HG03108 (cell line): ENCODE measurements around the gene C1QC.

Experiments used
- ATAC-seq: cut with Tn5 transposase; IDR thresholded peaks from one replicate; pipeline ENCODE4 v1.9.1; 2021; ENCODE audit warnings: moderate library complexity; ENCODE audit not compliant: unreplicated experiment

The C1QC gene

DNA sequence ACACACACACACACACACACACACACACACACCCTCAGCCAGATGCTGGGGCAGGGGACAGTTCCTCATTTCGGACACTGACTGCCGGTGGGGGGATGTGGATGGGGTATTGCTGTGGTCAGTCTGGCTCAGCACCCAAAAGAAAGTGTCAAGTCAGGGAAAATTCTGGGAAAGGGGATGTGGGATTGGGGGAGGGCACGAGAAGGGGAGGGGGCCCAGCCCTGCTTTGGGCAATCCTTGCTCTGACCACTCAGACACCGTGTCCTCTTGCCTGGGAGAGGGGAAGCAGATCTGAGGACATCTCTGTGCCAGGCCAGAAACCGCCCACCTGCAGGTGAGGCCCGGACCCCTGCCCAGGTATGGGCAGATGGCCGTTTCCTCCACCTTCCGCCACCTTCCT is at the start of gene C1QC:
Gene C1QC, plus strand, starts transcription at position 253 of the 400 bp plus-strand sequence. CDS start 391 bp downstream, outside the sequence.
- ATAC-seq: no peak

DNA sequence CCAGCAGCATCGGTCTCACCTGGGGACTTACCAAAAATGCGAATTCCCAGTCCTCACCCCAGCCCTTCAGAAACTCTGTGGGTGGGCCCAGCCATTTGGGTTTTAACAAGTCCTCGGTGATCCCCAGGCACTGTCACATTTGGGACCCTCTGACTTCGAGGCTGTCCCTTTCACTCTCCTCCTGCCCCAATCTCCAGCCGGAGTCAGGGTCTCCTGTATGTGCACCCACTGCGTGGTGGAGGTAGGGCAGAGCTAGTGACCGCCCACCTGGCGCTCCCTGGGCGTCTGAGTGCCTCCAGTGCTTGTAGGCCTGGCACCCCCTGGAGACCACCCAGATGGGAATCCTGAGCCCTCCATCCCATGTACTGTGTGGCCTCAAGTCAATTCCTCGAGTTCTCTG is 49.0 kb upstream of the C1QC start:
- no peak for ATAC-seq

DNA sequence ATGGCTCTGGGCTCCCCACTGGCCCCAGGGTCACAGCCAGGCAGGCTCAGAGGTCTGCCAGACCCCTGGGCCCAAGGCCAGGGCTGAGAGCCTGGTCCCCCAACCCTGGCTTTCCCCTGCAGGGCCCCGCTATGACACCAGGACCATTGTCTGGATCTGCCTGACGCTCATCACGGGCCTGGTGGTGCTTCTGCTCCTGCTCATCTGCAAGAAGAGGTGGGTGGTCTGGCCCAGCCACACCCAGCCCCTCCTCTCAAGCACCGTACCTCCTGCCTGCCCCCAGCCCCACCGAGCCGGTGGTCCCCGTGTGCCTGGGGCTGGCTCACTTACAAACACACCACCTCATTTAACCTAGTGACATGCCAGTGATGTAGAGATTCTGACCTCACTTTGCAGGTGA is 48.3 kb upstream of the C1QC start:
- ATAC-seq: no peak

DNA sequence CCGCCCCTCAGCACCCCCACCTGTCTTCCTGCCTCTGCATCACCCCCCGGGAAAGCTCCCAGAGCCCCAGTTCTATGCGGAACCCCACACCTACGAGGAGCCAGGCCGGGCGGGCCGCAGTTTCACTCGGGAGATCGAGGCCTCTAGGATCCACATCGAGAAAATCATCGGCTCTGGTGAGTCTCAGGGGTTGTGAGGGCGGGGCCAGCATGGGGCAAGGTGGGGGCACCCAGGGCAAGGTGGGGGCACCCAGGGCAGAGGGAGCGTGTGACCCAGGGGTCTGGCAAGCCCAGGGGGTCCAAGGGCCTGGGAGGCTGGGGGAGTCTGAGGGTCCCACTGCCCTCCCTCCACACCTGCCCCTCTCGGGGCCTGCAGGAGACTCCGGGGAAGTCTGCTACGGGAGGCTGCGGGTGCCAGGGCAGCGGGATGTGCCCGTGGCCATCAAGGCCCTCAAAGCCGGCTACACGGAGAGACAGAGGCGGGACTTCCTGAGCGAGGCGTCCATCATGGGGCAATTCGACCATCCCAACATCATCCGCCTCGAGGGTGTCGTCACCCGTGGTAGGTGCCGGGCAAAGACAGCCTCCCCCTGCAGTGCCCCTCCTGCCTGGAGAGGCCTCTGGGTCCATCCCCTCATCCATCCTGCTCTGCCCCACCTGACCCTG is 46.0 kb upstream of the C1QC start:
- no peak for ATAC-seq

DNA sequence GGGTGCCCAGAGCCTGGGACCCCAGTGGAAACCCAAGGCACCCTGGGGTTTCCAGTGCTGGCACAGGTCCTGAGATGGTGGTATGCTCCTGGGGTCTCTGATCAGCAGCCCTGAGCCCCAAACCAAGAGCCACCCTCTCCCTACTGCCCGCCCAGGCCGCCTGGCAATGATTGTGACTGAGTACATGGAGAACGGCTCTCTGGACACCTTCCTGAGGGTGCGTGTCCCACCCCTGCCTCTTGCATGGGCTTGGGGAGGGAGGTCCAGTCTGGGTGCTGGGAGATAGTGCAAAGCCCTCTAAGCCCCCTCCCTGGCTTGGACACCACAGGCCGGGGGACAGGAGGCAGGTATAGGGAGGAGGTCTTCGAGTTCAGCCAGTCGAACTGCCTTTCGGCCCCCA is 45.4 kb upstream of the C1QC start:
- no peak for ATAC-seq

DNA sequence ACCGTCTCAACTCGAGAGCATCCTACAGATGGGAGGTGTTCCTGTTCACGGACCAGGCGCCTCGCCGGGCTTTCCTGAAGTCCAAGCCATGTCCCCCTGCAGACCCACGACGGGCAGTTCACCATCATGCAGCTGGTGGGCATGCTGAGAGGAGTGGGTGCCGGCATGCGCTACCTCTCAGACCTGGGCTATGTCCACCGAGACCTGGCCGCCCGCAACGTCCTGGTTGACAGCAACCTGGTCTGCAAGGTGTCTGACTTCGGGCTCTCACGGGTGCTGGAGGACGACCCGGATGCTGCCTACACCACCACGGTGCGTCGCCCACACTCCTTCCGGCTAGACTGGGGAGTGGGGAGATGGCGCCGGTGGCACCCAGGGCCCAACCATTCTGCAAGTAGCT is 44.7 kb upstream of the C1QC start:
- ATAC-seq: no peak

DNA sequence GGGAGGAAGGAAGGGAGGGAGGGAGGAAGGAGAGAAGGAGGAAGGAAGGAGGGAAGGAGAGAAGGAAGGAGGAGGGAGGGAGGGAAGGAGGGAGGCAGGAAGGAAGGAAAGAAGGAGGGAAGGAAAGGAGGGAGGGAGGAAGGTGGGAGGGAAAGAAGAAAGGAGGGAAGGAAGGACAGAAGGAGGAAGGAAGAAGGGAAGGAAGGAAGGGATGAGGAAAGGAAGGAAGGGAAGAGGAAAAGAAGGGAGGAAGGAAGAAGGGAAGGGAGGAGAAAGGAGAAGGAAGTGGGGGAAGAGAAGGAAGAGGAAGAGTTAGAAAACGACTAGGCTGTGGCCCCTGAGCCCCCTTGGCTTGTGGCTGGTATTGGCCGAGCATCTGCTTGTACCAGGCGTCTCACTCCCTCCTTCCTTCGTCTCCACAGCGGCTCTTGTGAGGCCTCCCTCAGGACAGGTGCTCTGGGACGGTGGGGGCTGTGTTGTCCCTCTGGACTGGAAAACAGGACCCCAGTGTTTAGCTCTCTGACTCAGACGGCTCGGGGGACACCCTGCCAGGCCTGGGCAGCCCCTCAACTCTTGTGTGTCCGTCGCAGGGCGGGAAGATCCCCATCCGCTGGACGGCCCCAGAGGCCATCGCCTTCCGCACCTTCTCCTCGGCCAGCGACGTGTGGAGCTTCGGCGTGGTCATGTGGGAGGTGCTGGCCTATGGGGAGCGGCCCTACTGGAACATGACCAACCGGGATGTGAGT is 43.2 kb upstream of the C1QC start:
- ATAC-seq: no peak

DNA sequence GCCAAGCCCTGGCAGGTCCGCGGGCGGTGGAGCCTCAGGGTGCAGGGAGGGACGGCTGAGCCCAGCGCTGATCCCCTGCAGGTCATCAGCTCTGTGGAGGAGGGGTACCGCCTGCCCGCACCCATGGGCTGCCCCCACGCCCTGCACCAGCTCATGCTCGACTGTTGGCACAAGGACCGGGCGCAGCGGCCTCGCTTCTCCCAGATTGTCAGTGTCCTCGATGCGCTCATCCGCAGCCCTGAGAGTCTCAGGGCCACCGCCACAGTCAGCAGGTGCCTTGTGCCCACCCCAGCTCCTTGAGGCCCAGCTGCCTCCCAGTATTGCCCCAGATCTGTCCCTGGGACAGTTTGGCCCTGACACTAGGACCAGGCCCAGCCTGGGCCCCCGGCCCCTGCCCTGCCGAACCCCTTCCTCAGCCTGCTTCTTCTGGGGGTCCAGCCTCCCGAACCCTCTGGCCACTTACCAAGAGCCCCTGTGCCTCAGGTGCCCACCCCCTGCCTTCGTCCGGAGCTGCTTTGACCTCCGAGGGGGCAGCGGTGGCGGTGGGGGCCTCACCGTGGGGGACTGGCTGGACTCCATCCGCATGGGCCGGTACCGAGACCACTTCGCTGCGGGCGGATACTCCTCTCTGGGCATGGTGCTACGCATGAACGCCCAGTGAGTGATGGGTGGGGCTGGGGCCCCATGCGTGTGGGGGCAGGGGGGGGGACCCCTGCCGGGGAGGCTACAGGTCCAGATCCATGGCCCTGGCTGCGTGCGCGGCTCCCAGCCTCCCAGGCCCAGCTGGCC is 42.4 kb upstream of the C1QC start:
- ATAC-seq: no peak

DNA sequence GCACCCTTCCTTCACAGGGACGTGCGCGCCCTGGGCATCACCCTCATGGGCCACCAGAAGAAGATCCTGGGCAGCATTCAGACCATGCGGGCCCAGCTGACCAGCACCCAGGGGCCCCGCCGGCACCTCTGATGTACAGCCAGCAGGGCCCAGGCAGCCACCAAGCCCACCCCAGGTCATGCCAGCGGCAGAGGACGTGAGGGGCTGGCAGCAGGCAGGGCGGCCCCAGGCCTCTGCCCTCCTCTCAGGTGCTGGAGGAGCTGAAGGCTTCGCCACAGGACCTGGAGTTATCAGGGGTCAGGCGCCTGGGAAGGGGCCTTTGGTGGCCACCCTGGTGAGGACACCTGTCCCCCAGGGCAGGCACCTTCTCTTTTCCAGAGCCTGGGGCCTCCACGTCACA is 41.8 kb upstream of the C1QC start:
- no peak for ATAC-seq

DNA sequence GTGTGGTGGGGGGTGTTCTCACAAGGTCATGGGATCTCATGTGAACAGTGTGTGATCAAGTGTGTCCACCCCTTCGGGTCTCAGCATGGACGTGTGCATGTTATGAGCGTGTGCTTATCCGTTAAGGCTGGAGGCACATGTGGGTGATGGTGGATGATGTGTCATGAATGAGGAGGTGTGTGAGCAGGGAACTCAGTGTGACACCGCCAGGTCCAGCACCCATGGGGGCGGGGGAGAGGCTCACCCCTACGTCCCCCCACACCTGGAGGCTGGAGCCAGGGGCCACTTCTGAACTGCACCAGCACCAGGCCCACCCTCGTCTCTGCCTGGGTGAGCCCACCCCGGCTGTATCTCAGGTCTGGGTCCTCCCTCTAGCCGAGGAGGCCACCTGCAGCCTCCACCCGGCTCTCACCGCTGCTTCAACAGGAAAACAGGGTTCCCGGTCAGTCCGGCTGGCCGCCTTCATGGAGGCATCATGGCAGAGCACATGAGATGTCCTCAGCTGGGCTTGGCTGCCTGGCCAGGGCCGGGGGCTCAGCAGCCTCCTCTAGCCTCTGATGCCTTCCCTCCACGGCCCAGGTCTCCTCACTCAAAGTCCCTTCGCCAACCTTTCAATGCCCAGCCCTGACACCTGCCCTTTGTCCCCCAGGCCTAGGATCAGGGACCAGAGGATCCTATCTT is 41.2 kb upstream of the C1QC start:
- ATAC-seq: no peak

DNA sequence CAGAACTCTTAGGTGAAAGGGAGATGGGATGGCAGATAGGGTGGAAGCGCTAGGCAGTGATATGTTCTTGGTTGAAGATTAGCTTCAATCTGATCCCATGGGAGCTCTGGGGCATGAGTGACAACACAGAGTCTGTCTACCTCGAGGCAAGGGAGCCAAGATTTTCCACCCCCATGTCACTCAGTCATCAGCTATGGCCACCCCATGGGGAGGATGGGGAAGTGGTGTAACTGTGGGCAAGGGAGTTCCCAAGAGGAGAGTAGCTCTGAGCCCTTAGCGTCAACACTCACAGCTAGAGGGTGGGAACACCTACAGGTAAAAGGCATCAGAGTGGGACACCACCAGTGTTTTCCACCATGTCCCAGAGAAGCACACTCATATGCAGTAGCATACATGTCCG is 37.3 kb upstream of the C1QC start:
- no peak for ATAC-seq

DNA sequence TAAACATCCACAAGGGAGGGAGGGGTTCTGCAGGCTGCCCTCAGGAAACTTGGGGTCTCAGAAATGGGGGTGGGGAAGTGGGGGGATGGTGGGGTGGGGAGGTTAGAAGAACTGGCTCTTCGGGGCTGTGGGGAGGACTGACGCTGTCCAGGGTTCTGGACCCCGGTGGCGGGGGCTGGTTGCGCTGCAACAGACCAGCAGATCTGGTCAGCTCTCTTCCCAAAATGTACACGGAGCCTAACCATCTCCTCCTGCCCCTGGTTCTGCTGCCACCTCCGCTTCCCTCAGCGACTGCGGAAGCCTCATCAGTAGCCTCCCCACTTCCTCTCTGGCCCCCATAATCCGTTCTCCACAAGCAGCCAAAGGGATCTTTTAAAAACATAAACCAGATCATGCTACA is 36.3 kb upstream of the C1QC start:
- no peak for ATAC-seq

DNA sequence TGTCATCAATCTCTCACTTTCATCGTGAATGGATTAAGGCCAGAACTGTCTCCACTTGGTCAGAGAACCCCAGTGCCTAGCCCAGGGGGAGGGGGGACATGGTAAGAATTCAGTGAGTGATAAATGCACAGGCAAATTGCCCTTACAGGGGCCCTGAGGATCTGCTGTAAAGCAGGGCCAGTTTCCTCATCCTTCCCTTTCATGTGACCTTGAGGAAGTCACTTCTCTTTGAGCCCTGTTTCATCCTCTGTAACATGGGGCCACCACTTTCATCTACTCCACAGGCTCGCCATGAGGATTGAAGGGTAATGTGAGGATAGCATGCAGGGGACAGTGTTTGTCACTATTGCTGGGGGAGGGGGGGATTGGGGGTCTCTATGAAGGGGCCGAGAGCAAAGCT is 35.1 kb upstream of the C1QC start:
- no peak for ATAC-seq

DNA sequence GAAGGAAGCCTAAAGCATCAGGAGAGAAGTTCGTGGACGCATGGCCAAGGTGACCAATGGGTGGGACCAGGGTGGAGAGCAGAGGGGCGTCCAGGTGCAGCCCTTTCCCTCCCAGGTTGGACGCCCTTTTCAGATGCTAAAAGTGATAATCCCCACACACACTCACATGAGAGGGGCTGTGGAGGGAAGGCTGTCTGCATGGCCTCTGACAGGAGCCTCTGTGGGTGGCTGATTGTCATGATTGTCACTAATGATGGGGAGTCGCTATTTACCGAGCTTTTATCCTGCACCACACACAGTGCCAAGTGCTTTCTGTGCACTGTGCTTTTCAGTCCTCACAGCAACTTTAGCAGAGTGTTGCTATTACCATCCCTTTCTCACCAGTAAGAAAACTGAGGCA is 34.1 kb upstream of the C1QC start:
- no peak for ATAC-seq

DNA sequence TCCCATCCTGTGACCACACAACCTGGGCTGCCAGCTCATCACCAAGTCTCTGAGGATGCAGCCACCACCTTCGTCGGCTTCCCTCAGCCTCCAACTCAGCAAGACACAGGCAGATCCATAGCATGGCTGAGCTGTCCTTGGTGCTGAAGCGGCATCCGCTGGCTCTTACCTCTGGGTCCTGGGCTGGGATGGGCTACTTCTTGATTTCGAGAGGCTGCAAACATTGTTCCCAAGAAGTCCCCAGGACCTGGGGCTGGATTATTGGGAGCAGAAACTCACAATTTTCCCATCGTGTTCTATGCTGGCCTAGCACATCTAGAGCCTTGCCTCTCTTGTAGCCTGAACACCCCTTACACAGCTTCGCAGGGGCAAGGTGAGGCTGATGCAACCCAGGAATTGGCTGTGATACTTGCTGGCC is 31.9 kb upstream of the C1QC start:
- no peak for ATAC-seq

DNA sequence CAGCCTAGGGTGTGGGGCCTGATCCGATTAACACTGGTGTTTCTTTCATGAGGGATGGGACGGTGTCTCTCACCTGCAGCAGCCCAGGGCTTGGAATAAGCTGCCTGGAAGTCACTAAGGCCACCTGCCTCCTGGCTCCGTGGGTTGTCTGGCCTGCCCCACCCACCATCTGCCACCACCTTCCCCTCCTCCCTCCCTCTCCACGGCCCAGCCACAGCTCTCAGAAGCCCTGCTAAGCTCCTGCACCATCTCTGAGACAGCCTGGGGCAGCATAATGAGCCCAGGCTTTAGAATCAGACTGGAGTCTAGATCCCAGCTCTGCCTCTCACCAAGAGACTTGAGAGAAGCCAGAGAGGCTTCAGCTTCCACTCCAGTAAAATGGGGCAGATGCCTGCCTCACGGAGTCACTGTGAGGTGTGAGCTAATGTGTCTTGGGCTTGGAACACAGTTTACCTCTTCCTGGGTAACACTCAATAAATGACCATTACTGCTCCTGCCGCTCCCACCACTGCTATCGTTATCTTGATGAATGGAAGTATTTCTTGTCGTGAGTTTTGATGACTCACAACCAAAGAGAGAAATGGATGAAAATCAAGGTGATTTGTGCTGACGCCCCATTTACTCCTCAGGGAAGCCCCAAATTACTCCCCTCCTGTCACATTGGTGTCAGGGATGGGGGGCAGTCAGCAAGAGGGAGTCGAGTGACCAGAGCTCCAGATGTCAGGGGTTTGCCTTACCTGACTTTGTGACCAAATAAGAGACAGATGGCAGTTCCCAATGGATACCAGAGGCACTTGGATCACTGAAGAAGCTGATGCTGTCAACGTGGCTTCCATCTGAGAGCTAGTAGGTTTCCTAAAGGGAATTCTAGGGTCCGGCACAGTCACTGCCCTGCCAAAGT is 30.5 kb upstream of the C1QC start:
- no peak for ATAC-seq

DNA sequence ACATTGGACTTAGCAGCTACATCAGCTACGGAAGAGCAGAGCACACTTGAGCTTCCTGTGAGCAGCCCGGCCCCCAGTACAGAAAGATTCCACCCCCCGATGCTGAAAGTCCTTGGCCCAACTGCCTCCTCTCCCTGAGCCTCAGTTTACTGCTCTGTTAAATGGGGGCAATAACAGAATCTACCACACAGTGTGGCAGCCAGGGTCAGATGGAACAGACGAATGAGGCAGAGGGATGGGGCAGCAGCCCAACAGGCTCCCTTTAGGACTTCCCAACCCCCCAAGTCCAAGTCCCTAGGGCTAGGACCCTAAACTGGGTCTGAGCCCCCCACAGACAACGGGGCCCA is 29.9 kb upstream of the C1QC start:
- ATAC-seq: no peak

DNA sequence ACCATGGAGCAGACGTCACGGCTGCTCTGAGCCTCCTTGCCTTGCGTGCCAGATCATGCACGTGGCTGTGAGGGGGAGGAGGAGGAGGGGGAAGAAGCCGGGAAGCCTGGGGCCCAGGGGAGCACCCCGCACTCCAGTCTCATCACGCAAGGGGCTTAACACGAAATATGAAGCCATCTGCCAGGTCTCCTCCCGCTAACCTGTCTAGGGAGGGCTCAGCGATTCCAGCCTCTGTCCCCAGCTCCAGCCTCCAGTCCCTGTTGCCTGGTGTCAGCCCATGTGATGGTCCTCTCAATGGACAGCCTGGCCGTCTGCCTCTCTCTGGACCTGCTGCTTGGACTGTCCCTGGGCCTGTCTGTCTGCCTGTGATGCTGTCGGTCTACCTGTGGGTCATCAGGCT is 29.5 kb upstream of the C1QC start:
- ATAC-seq: no peak

DNA sequence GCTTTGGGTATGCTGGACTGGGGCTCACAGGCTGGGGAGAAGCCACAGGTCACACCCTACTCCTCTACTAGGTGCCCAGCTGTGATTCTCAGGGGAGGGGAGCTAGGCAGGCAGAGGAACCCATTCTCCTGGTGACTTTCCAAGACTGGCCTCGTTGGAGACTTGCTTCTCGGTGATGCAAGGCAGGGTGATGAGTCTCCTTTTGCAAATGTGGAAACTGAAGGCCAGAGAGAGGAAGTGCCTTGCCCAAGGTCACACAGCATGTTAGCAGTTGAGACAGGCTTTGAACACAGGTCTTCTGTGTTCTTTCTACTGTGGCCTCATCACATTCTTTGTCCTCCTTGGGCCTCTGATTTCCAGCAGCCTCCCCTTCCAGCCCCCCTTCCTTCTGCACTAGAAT is 27.5 kb upstream of the C1QC start:
- no peak for ATAC-seq

DNA sequence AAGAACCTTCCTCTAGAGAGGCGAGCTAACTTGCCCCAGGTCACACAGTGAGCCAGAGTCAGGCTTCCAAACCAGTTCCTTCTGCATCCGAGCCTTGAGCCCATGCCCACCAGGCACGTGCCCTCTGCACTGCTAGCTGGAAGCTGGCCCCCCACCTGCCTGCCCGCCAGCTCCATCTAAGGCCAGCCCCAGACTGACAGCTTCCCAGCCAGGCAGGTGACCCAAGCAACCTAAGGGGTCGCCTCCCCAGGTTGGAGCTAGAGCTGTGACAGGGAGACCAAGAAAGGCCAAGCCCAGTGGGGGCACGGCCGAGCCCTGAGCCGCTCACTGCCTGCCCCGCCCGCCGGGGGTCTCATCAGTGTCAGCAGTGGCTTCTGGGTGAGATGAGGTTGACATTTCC is 26.9 kb upstream of the C1QC start:
- ATAC-seq: no peak

DNA sequence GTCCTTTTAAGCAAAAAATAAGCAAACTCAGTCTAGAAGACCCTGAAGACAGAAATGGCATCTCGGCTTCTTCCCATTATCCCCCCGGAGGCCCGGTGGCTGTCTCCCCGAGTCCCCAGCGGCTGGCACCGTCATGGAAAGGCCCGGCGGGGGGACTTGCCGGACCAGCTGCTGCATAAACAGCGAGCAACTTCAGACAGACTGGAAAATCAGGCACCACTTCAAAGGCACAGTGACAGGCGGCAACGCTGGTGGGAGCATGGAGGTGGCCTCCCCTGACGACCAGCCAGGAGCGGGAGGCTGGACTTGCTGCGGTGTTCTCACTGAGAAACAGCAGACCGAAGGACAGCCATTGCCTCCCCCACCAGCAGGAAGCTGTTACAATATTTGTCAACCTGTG is 25.4 kb upstream of the C1QC start:
- no peak for ATAC-seq
